Right forelimb (tissue), 1 donor: ENCODE results near the gene AHSP.
"Not testable (repeated sequence)": the region's sequence is repeated elsewhere in the genome, so short reads cannot be mapped to it uniquely, and the experiment has no call there.

Experiments
- DNase-seq: peaks from one replicate; pipeline ENCODE4 v3.0.0-alpha.2; 2018

The AHSP gene

DNA sequence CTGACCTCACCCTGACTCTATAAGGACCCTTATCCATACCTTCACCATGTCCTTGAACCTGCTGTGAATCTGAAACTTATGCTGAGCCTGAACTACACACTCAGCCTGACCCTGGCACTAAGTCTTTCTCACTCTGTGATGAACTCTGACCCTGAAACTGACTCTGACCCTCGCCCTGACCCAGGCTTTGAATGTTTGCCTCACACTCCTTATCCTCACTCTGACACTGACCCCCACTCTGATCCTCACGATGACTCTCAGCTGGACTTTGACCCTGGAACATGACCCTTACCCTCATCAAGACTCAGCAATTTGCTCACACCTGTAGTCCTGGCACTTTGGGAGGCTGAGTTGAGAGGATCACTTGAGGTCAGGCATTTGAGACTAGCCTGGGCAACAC is 4.4 kb downstream of the AHSP start:
- no peak for DNase-seq

DNA sequence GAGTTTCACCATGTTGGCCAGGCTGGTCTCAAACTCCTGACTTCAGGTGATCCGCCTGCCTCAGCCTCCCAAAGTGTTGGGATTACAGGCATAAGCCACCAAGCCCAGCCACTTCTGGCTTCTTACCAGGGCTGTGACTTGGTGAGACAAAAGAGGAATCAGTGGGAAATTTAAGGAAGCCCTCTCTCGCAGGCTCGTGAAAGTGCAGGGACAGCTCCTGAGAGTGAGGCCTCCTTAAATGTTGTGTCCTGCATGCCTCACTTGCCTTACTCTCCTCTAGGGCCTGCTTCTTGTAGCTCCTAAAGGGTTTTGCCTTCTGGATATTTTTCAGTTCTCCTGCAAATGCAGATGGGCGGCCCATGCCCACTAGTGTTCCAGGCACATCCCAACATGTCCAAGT is 5.2 kb downstream of the AHSP start:
- no peak for DNase-seq

DNA sequence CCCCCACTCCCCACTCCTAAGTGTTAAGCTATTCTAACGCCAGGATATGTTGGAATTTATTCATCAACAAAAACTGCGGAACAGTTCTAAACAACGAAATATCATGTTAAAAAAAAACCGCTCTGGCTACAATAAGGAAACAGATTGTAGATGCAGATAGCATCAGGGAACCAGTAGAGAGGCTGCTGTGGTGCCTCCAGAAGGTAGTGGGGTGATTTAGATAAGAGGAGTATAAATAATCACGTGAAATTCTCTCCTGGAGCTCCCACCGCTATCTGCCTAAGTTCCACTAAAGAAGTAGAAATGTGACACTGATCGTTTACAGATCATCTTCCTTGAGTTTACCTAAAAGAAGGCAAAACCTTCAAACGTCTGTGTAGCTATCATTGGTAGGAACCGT is 8.0 kb downstream of the AHSP start:
- DNase-seq: no peak

DNA sequence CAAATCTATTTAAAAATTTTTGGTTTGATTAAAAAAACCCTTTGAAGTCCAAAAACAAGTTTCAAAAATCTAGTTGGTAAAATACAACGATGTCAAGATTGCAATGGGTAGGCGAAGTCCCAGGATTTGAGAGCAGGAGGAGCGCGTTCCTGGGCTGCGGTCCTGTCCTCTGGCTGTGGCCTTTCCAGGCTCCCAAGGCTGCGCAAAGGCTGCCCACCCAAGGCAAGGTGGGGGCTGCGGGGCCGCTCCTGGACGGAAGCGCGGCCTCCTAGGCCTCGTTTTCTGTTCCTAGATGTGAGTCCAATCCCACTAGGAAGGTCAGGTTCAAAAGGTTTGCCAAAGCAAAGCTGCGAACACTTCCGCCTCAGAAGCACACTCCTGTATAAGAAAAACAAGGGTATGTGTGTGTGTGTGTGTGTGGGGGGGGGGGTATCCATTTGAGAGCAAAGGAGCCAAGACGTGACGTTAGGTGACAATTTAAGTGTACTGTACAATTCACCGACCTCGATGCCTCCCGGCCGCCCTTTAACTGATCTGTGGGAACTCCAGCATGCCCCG is 9.2 kb downstream of the AHSP start:
- DNase-seq: no peak

DNA sequence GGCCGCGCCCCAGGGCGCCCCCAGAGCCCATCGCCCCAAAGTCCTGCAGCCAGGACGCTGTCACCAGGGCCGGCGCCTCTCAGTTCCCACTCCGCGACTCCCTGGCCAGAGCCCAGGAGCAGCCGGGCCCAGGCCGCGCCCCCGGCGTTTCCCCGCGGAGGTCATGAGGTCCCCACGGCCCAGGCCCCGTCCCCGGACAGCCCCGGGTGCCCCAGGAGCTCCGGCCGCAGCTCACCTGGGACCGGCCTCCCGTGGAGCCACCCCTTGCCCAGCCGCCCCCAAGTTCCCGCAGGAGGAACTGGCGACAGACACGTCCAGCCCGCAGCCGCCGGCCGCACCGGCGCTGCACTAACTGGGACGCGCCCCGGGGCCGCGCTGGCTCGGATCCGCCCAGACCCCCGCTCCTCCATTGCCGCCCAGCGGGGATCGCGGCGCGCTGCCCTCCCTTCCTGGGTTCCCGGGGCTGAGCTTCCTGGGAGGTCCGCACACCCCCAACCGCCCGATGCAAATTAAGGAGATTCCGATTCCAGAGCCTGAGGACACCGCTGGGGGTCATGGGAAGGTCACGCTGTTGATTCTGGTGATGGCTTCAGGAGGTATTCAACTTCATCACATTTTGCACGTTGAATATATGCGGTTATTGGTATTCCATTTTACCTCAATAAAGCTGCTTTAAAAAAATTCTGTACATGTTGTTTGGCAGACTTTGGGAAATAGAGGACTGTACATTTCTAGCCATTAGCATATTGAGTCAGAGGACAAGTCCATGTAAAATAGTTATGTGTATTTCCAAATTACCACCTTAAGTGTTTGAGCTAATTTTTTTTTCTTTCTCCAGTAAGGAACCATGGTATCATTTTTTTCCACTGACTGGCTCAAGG is 9.9 kb downstream of the AHSP start:
- DNase-seq: no peak

DNA sequence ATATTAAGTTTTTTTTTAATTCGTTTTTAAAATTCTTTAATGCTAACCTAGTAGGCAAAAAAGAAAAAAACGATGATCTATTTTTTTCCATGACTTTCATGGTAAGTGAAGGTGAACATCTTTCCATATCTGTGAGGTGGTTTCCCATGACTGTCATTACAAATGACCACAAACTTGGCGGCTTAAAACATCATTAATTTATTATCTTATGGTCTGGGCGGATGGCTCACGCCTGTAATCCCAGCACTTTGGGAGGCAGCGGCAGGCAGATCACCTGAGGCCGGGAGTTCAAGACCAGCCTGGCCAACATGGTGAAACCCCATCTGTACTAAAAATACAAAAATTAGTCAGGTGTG is 10.5 kb downstream of the AHSP start:
- DNase-seq: not testable (repeated sequence)

DNA sequence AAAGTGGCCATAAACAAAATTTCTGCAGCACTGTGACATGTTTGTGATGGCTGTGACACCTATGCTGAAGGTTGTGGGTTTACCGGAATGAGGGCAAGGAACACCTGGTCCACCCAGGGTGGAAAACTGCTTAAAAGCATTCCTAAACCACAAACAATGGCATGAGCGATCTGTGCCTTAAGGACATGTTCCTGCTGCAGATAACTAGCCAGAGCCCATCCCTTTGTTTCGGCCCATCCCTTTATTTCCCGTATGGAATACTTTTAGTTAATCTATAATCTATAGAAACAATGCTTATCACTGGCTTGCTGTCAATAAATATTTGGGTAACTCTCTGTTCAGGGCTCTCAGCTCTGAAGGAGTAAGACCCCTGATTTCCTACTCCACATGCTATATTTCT is 12.1 kb downstream of the AHSP start:
- not testable (repeated sequence) for DNase-seq

DNA sequence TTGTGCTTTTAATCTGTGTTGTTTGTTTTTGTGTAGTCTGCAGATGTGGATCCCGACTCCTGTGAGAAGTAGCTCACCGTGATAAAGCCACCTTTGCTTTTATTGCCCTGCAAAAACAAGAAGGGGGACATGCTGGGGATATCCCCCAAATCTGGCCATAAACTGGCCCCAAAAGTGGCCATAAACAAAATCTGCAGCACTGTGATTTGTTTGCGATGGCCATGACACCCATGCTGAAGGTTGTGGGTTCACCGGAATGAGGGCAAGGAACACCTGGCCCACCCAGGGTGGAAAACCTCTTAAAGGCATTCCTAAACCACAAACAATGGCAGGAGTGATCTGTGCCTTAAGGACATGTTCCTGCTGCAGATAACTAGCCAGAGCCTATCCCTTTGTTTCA is 15.1 kb downstream of the AHSP start:
- no peak for DNase-seq

DNA sequence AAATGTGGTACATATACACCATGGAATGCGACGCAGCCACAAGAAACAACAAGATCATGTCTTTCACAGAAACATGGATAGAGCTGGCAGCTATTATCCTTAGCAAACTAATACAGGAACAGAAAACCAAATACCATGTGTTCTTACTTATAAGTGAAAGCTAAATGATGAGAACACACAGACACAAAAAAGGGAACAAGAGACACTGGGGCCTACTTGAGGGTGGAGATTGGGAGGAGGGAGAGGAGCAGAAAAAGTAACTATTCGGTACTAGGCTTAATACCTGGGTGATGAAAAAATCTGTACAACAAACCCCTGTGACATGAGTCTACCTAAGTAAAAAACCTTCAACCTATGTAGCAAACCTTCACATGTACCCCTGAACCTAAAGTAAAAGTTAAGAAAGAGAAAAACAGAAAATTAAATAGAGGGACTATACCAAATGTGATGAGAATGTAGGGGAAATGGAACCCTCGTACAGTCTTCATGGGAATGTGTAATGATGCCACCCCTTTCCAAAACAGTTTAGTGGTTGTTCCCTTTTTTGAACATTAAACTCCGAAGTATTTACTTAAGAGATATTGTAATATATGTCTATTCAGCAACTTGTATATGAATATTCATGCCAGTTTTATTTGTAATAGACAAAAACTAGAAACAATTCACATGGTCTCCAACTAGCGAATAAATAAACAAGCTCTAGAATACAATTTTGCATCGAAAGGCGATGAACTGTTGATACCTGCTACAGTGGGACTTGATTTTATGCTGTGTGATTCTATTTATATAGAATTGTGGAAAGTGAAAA is 33.9 kb downstream of the AHSP start:
- no peak for DNase-seq

DNA sequence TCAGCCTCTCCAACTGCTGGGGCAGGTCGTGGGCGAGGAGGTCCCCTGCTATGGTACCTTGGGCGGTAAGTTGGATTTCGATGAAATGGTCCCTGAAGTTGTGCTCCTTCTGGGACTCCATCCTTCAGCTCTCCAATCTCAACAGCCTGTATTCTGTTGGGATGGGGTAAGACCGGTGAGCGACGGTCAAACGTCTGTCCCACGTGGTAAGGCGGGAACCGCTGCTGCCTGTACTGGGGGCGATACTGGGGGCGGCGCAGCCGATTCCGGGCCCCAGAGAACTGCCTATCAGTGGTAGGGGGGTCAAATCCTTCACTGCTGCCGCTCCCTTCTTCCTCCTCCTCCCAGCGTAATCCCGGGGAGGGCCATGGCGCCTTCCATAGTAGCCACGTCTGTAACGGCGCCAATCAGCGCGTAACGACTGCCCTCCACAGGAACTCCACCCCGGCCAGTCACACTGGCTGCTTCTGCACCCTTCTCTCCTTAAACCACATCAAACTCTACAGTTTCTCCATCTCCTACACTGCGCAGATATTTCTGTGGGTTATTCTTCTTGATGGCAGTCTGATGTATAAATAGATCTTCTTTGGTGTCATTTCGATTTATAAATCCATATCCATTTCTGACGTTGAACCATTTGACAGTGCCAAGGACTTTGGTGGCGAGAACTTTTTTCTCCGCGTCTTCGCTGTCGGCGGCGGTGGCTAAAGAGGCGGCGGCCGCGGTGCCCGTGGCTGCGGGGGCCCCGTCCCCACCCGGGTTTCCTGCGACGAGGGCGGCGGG is 41.1 kb downstream of the AHSP start:
- DNase-seq: peak; percentile 43

DNA sequence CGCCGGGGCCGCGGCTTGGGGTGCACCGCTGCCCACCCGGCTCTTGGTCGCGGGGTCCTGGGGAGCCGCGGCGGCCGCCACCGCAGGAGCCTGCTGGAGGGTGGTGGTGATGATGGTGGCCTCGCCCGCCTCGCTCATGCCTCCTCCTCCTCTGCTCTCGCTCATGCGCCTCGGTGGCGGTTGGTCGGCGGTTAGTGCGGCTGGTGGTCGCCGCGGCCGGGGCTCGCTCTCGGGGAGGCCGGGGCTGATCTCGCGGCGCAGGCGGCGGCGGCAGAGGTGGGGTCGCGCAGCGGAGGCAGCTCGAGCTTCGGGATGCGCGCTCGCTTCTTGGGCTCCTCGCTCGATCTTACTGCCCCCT is 41.6 kb downstream of the AHSP start:
- no peak for DNase-seq

DNA sequence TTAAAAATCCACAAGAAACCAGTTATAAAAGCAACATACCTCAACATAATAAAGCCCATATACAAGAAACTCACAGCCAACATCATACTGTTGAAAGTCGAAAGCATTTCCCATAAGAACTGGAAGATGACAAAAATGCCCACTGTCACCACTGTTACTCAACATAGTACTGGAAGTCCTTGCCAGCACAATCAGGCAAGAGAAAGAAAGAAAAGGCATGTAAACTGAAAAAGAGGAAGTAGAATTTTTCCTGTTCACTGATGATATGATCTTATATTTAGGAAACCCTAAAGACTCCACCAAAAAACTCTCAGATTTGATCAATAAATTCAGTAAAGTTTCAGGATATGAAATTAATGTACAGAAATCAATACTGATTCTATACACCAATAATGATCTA is 45.1 kb downstream of the AHSP start:
- no peak for DNase-seq

DNA sequence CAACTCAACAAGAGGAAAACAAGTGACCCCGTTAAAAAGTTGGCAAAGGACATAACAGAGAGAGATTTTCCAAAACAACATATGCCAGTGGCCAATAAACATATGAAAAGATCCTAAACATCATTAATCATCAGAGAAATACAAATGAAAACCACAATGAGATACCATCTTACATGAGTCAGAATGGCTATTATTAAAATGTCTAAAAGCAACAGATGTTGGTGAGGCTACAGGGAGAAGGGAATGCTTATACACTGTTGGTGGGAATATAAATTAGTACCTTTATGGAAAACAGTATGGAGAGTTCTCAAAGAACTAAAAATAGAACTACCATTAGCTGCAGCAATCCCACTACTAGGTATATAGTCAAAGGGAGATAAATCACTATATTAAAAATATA is 46.5 kb downstream of the AHSP start:
- DNase-seq: not testable (repeated sequence)

DNA sequence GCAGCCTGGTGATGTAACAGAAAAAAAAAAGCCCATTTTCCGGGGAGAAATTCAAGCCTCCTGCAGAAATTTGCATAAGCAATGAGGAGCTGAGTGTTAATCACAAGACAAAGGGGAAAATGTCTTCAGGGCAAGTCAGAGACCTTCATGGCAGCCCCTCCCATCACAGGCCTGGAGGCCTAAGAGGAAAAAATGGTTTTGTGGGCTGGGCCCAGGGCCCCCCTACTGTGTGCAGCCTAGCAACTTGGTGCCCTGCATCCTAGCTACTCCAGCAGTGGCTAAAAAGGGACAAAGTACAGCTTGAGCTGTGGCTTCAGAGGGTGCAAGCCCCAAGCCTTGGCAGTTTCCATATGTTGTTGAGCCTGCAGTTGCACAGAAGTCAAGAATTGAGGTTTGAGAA is 49.7 kb downstream of the AHSP start:
- DNase-seq: no peak
